NT2/D1 (cell line): ENCODE results near the gene KCNS1.
"Not testable (repeated sequence)": the region's sequence is repeated elsewhere in the genome, so short reads cannot be mapped to it uniquely, and the experiment has no call there.

Source experiments
- DNase-seq: peaks from one replicate; pipeline ENCODE4 v3.0.0-alpha.2; 2011; ENCODE audit warnings: low read depth, low spot score
- H3K27me3 ChIP-seq: 2 replicates; pipeline ENCODE4 v1.6.0; 2011; ENCODE audit warnings: mild to moderate bottlenecking; ENCODE audit not compliant: insufficient read length, insufficient read depth
- H3K36me3 ChIP-seq: 2 replicates; pipeline ENCODE4 v1.6.1; 2011; ENCODE audit warnings: mild to moderate bottlenecking, low read length, mixed read lengths; ENCODE audit not compliant: insufficient read depth, insufficient read length
- H3K4me1 ChIP-seq: 2 replicates; pipeline ENCODE4 v1.5.1; 2011; ENCODE audit not compliant: insufficient read depth, insufficient read length
- H3K4me3 ChIP-seq: 2 replicates; pipeline ENCODE4 v1.5.1; 2011; ENCODE audit warnings: low read depth; ENCODE audit not compliant: insufficient read length
- H3K9ac ChIP-seq: 2 replicates; pipeline ENCODE4 v1.6.0; 2011; ENCODE audit warnings: low read depth; ENCODE audit not compliant: insufficient read length
- H3K9me3 ChIP-seq: 2 replicates; pipeline ENCODE4 v1.5.1; 2011; ENCODE audit warnings: mild to moderate bottlenecking, low read length; ENCODE audit not compliant: insufficient read depth
- SUZ12 ChIP-seq: IDR thresholded peaks from 2 replicates; pipeline ENCODE4 v1.6.1; 2011; ENCODE audit not compliant: insufficient read length, insufficient read depth; ENCODE audit errors: extremely low read depth
- YY1 ChIP-seq: IDR thresholded peaks from 2 replicates; pipeline ENCODE4 v1.6.1; 2011; ENCODE audit not compliant: insufficient read length, insufficient read depth
- ZNF274 ChIP-seq: IDR thresholded peaks from 2 replicates; pipeline ENCODE4 v1.6.1; 2011; ENCODE audit warnings: mild to moderate bottlenecking, low read depth, low read length

Gene KCNS1

DNA sequence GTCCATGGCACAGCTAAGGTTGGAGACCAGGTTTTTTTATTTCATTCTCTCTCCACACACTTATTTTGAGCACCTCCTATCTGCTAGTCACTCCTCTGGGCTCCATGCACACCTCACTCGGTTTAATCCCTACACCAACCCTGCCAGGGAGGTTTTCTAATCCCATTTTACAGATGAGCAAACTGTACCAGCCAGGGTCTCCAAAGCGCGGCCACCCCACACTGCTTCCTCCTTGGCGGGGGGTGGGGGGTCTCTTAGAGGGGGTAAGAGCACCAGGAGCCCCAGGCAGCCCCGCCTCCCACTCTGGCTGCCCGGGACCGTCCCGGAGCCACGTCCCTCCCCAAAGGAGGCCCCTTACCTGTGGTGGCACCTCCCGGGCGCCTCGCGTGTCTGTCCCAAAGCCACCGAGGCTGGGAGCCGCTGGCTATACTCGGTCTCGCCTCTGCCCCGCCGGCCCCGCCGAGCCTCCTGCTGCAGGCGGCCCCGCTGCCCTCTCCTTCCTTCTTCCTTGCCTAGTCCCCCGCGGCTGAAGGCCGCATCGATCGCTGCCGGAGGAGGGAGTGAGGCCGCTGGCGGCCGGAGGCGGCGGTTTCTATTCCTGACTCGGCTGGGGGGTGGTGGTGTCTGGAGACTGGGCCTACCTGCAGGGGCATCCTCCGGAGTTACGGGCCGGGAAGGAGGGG is at the start of gene KCNS1:
Gene KCNS1, minus strand, starts transcription at position 565 of the 683 bp plus-strand sequence. CDS start 1,891 bp downstream, outside the sequence.
- no peaks in the 10 kb centered on the region for H3K4me1 ChIP-seq
- H3K27me3 ChIP-seq = peaks cover 52% of the 10 kb centered on the region
- no peaks in the 10 kb centered on the region; the same call in 1 of the 2 replicates for H3K9me3 ChIP-seq
- TF ChIP-seq YY1 = no peak
- no peak for TF ChIP-seq ZNF274
- TF ChIP-seq SUZ12 = no peak
- H3K36me3 ChIP-seq = no peaks in the 10 kb centered on the region
- peak within 1 kb of the TSS; percentile 30 for H3K4me3 ChIP-seq
- DNase-seq = peak; percentile 55
- peak within 1 kb of the TSS; percentile 59 for H3K9ac ChIP-seq

DNA sequence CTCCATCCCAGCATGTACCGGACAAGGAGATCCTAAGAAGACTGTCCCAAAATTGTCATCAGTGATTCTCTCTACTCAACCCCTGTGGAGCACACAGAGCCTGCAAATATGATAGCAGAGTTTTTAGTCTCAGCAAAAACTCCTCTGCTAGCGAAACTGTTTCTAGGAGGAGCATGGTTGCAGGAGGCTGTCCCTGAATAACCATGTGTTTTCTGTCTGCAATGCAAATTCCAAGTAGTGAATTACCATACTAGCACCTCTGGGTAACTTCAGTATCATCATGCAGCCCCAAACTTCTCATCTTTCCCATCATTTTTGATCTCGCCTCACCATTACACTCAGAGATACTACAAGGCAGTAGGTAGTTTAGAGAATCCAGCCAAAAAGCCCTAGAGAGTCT is 48.1 kb upstream of the KCNS1 start:
- H3K9me3 ChIP-seq = no peaks in the 10 kb centered on the region
- no peak overlapping the region for H3K9ac ChIP-seq
- no peaks in the 10 kb centered on the region for H3K4me1 ChIP-seq
- H3K36me3 ChIP-seq = no peaks in the 10 kb centered on the region
- DNase-seq = no peak
- TF ChIP-seq ZNF274 = no peak
- no peak for TF ChIP-seq SUZ12
- TF ChIP-seq YY1 = no peak
- H3K4me3 ChIP-seq = no peak overlapping the region
- H3K27me3 ChIP-seq = peaks cover 2% of the 10 kb centered on the region

DNA sequence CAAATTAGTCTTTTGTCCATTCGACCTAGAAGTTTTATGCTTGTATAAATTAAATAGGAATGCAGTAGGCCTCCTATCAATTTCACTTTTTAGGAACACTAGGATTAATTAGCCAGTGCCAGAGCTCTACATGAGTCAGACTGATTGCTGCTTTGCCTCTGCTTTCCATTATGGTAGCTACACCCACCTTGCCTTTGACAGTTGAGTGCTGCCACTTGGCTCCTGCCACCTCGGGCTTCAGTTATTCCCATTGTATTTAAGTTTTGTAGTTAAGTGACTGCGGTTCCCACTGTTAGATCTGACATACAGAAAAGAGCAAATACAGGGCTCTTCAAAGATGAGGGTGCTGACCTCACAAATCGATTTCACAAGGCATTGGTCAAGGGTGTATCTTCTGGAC is 39.9 kb upstream of the KCNS1 start:
- no peak for DNase-seq
- Histone ChIP-seq H3K36me3 (no peaks in the 10 kb centered on the region), H3K4me1 (no peaks in the 10 kb centered on the region), H3K9ac (no peak overlapping the region), H3K9me3 (no peaks in the 10 kb centered on the region), H3K27me3 (peaks cover 2% of the 10 kb centered on the region), H3K4me3 (no peak overlapping the region)
- TF ChIP-seq YY1 = no peak
- no peak for TF ChIP-seq SUZ12
- TF ChIP-seq ZNF274 = no peak

- not testable (repeated sequence) for DNase-seq, H3K9ac ChIP-seq, H3K4me3 ChIP-seq, H3K4me1 ChIP-seq, H3K27me3 ChIP-seq, H3K36me3 ChIP-seq, H3K9me3 ChIP-seq
These were observed 38.9 kb upstream of the KCNS1 start for GRCh38 chr20:45139733-45140375.

DNA sequence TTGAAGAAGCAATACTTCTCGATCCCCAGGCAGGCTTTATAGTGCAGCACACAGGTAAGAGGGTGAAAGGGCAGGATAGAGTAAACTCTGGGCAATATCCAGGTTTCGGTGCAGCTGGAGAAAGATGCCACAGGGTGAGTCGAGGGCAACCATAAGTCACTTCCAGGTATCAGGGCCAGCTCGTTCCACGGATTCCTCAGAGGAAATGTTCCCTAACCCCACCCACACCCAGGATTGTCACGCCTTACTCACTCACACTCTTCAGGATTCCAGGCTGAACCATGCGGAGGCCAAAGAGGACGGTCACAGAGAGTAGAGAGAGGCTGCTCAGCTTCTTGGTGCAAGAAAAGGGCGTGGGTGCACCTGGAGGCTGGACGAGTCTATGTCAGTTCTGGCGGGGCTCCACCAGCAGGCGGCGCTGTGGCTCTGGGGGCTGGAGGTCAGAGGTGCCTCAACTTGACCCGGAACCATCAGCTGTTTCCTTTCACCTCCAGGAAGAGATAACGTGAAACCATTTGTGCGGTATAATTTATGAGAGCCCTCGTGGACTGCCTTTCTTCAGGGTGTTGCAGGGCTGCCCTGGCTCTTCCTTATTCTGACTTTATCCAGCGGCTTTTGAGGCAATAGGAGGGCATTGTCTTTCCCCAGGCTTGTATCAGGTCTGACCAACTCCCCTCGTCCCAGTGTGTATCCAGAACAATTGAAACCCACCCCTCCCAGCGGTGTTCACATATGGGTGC is 37.8 kb upstream of the KCNS1 start:
- H3K4me3 ChIP-seq = no peak overlapping the region
- peak; percentile 72 for DNase-seq
- no peak overlapping the region for H3K9ac ChIP-seq
- TF ChIP-seq ZNF274 (no peak), YY1 (no peak), SUZ12 (no peak)
- no peaks in the 10 kb centered on the region for H3K36me3 ChIP-seq
- H3K27me3 ChIP-seq = no peaks in the 10 kb centered on the region
- H3K9me3 ChIP-seq = no peaks in the 10 kb centered on the region
- H3K4me1 ChIP-seq = no peaks in the 10 kb centered on the region

DNA sequence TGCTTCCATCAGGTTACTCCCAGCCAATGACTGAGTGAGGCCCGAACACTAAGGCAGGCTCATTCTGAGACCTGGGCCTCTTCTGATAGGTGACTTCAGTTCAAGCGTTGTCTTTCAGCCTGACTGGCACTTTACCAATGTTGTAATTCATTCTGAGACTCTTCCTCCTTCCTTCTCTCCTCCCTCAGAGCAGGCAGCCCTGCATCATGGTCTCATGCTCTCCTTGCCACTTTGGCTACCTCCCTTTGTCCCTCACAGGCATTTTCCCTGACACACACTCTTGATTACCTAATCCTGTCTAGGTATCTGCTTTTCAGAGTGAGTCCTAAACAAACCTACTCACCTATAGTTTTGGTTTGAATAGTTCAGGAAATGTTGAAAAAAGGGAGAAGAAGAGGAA is 36.0 kb upstream of the KCNS1 start:
- H3K4me3 ChIP-seq = no peak overlapping the region

GRCh38 chr20:45128099-45128498 is 27.2 kb upstream of the KCNS1 start:
- H3K4me1 ChIP-seq = no peaks in the 10 kb centered on the region
- DNase-seq = no peak
- no peaks in the 10 kb centered on the region for H3K36me3 ChIP-seq
- no peaks in the 10 kb centered on the region for H3K9me3 ChIP-seq
- H3K9ac ChIP-seq = no peak overlapping the region
- no peak overlapping the region for H3K4me3 ChIP-seq
- no peak for TF ChIP-seq SUZ12
- TF ChIP-seq ZNF274 = no peak
- no peak for TF ChIP-seq YY1
- H3K27me3 ChIP-seq = peaks cover 3% of the 10 kb centered on the region

More for the DNA sequence above, 36.0 kb upstream of the KCNS1 start:
- H3K4me1 ChIP-seq = no peaks in the 10 kb centered on the region
- no peak for TF ChIP-seq ZNF274
- no peak for TF ChIP-seq YY1
- no peak for TF ChIP-seq SUZ12
- H3K27me3 ChIP-seq = no peaks in the 10 kb centered on the region
- no peak for DNase-seq
- H3K36me3 ChIP-seq = no peaks in the 10 kb centered on the region
- H3K9me3 ChIP-seq = no peaks in the 10 kb centered on the region
- H3K9ac ChIP-seq = no peak overlapping the region
